ENCODE measurements around the gene INSR.

The INSR gene

DNA sequence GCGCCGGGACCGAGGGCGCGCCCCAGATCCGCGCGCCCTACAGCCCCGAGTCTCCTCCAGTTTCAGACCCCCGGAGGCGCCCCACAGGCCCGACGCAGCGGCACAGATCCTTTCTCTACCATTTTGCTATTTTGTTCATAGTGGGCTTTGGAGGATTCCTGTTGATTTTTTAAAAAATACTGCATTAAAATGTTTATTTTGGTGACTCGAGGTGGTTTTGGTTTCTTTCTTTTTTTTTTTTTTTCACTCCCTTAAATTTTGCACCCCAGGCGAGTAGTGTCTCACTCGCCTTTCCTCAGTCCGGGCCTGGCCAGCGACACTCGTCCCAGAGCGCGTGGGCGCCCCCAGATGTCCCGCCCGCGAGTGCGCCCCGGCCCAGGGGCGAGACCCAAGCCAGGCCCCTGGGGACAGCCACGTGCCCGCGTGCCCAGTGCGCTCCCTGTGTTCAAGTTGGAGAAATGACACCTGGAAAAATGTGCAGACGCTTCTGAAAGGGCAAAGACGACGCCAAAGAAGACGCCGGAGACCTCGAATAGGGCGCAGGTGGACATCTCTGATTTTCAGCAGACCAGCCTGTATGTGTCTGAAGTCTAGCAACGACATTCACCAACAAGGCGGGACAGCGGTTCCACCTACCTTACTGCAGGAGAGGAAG, 471 bp upstream of the INSR start:
- DNase-seq, result peak; percentile 75 to 92

DNA sequence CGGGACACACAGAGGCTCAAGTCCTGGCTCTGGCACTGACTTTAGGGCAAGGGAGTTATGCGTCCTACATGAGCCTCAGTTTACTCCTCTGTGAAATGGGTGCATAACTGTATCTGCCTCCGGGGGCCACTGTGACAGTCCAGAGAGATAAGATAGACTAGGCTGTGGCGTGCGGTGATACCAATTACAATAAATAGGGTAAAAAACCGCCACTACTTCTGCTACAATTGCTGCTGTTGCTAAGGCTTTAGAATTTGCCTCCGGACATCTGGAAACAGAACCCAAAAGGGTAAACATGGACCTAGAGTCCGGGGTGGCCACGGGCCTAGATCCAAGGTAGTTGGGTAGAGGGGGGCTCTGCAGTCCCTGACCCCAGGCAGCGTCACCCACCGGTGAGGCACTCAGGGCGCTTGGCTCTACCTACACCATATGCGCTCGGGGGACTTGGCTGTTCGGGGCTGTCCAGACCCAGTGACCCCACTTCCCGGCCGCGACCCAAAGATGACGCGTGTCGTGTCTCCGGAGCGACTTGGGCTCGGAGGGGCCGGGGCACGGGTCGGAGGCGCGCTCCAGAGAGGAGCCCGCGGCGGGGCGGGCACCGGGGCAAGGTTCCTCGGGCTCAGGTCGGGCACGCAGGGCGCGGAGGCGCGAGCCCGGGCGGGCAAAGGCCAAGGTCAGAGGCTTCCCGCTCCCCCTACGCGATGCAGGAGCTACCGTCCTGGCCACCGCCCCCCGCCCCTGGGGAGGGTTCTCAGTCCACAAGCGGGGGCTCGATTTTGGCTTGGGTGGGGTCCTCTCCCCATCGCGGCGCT, 1.1 kb downstream of the INSR start:
- peak in 1 of 2 experiments; percentile 19 for DNase-seq

DNA sequence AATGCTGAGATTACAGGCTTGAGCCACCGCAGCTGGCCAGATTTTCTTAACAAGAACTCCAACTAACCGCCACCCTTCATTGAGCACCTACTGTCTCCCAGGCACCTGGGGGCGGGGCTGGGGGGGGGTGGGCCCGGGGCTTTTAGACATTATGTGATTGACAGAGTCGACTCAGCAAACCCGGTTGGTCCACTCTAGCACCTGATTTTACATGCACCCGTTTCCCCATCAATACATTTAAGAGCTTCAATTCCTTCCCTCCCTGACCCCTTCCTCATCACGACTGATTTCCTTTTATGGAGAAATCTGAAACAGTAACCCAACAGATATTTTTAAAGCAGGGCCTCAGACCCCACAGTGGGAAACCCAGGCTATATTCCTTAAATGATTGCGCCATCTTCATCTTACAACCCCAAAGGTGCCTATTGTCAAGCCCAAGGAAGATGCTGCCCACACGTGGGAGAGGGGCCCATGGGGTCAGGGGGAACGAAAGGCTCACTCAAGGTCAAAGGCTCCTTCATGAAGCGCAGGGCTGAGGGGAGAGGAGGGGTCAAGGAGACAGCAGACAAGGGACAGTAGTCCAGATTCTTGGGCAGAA, 1.8 kb downstream of the INSR start:
- DNase-seq, result no peak

DNA sequence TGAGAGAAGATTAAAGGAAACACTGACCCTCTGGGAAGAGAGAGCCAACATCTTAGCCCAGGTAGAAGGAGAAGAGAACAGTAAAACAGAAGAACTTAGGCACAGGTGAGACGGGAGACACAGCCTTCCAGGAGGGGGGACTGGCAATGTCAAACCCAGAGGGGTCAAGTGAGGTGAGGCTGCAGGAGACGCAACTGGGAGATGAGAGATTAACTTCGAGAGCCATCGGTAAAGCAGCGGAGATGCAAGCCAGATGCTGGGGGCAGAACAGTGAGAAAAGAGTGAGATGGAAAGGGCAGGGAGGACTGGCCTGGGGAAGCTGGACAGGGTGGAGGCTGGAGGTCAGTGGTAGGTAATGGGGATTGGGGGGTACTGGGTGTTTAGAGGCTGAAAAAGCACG, 5.2 kb downstream of the INSR start:
- peak; percentile 48 to 76 for DNase-seq

DNA sequence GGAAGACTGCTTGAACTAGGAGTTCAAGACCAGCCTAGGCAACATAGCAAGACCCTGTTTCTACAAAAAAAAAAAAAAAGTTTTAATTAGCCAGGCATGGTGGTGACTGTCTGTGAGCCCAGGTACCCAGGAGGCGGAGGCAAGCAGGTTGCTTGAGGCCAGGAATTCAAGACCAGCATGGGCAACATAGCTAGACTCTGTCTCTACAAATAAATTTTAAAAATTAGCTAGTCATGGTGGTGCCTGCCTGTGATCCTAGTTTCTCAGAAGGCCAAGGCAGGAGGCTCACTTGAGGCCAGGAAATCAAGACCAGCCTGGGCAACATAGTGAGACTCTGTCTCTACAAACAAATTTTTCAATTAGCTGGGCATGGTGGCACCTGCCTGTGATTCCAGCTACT, 6.1 kb downstream of the INSR start:
- no peak for DNase-seq

DNA sequence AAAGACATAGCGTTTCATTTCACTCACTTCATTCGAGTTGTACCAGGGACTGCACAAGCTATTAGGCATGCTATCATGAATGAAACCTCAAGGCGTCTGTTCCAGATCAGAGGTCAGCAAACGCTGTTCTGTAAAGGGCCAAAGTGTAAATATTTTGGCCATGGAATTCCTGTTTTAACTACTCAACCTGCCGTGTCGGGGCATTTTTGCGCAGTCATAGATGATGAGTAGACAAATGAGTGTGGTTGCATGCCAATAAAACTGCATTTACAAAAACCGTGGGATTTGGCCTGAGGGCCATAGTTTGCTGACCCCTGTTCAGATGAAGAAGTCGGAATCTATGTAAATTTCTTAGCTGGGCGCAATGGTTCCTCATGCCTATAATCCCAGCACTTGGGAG, 6.5 kb downstream of the INSR start:
- DNase-seq, result no peak

DNA sequence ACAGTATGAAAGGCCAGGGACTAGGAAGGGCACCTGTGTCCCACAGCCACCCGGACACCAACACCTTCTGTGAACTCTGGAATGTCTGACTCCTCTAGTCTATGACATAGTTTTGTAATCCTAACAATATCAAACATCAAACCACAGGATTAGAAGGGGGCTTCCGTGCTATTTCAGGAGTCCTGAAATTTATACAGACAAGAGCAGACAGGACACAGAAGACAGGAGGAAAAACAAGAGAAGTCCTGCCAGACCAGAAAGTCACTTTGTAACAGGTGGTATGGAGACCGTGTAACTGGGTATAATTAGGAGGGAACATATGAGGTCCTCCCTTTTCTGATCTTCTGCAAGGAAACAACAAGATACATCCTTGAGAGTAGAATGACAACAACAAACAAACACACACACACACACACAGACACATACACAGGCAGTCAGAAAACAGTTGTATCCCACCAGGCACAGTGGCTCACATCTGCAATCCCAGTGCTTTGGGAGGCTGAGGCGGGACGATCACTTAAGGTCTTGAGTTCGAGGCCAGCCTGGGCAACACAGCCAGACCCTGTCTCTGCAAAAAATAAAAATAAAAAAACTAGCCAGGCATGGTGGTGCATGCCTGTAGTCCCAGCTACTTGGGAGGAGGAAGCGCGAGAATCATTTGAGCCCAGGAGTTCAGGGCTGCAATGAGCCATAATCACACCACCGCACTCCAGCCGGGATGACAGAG, 13.1 kb downstream of the INSR start:
- DNase-seq, result no peak

DNA sequence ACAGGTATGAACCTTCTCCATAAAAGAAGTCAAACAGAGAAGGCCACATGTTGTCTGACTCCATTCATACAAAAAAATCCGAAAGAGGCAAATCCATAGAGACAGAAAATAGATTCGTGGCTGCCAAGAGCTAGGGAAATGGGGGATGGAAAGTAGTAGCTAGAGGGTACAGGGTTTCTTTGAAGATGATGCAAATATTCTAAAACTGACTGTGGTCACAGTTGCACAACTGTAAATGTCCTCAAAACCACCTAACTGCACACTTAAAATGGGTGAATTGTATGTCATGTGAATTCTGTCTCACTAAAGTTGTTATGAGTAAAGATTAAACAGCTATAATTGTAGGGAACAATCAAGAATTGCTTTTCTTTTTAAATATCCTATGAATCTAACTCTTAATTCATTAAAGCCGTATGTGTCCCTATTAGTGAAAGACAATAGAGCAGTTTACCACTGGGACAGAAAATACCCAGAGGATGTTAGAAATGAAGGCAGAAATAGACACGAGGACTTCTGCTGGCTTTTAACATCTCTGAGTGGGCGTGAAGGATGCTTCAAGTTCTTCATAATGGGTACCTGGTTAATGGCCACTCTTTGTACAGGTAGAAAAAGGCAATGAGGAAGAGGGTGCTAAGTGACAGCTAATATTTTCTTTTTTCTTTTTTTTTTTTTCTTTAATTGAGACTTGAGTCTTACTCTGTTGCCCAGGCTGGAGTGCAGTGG, 21.2 kb downstream of the INSR start:
- no peak for DNase-seq

DNA sequence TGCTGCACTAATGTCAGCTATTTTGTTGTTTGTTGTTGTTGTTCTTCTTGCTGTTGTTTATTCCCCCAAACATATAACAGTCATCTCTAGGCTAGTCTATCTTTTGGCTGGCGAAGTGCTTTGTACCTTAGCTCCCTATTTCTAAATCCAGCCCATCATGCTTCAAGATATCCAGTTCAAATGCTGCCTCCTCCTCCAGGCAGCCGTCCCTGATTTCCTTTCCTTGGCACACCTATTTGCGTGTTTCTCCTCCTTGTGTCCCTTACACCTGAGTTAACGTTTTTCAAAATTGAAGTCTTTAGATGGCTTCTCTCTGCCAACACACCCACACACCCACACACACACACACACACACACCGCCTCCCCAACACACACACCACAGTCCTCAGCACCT, 25.5 kb downstream of the INSR start:
- DNase-seq, result no peak

DNA sequence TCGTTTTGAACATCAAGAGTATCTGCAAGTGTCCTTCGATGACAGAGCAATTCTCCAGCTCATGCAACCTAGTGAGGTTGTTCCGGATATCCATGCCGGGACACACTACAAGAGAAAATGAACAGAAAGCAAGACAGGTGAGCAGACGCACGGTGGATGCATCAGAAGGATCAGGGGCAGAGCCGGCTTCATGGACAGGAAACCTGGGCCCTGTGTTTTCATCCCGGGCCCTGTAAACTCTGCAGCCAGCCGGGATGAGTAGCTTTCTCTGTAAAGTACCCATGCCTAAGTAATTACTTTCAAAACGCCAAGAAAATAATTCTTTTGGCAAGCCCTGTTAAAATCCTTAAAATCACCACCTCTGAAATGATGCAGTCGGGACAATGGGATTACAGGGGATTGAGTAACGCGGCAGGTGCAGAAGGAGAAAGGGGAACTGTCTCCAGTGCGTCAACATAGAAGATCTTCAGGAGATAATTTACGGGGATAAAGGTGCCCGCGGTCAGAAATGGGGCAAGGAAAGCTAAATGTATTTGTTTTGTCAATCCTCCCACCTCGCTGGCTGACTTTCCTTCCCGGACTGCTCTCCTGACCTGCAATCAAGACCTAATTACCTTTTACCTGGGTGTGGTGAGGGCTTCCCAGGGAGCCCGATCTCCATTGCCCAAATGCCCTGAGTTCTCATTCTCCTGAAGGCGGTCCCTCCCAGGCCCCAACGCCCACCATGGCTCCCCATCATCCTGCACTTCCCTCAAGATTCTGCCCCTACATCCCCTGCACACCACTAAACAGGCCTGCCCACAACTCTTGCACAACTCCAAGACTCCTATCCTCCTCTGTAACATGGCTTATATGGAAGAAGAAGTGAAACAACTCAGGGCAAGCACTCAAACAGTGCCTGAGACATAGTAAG, 26.2 kb downstream of the INSR start:
- DNase-seq, result no peak

DNA sequence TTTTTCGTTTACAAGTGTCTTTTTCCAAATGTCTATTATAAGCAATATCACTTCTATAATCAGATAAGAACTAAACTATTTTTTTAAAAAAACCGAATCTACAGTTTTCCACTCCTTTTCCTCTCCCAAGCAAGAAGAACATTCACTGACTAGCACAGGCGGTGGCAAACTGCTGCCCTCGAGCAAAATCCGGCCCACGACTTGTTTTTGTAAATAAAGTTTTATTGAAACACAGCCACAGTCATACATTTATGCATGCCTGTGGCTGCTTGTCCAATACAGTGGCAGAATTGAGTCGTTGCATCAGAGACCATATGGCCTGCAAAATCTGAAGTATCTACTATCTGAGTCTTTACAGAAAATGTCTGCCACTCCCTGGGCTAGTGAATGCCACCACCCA, 27.4 kb downstream of the INSR start:
- peak in 1 of 2 experiments; percentile 14 for DNase-seq

DNA sequence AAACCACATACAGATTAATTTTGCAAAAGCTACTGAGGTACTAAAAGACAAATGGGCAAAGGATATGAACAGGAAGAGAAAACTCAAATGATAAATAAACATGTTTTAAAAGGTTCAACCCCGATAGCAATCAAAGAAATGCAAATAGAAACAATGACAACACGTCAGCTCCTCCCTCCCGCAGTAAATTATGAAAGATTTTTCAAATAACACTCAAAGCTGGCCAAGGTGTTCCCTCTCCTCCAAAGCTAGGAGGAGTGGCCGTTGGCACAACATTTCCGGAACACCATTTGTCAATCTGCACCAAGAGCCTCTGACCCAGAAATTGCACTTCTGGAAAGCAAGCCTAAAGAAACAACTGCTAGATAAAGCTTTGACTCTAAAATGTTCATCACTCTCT, 28.3 kb downstream of the INSR start:
- DNase-seq, result no peak

DNA sequence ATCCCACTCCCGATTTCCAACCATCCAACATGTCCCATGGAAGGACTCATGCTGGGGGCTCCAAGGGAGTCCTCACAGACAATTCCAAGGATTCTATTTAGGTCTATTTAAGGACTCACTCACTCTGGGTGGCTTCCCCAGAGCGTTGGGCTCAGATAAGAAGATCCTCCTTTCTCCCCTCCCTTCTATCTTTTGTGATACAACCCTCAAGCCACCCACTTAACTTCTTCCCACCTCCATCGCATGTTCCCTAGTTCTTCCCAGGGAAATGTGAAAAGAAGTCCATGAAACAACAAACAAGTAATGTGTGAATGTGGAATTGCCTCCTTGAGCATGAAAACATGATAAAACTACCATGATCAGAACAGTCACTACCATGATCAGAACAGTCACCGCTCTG, 29.4 kb downstream of the INSR start:
- no peak for DNase-seq

DNA sequence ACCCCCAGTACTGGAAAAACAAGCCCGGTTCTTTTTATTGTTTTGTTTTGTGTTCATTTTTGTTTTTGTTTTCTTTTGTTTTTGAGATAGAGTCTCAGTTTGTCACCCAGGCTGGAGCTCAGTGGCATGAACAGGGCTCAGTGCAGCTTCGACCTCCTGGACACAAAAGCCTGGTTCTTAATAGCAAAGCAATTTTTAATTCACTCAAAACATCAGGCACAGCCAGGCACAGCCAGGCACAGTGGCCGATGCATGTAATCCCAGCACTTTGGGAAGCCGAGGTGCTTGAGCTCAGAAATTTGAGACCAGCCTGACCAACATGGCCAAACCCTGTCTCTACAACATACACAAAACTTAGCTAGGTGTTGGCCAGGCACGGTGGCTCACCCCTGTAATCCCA, 30.7 kb downstream of the INSR start:
- DNase-seq, result no peak

DNA sequence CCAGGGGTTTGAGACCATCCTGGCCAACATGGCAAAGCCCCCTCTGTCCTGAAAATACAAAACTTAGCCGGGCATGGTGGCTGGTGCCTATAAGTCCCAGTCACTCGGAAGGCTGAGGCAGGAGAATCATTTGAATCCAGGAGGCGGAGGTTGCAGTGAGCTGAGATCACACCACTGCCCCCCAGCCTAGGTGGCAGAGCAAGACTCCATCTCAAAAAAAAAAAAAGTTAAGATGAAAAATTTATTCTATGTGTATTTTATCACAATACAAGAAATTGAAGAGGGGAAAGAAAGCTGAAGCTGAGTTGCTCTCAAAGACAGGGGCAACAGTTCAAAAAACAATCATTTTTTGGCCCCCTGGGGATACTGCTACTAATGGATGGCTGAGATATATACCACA, 31.1 kb downstream of the INSR start:
- no peak for DNase-seq

DNA sequence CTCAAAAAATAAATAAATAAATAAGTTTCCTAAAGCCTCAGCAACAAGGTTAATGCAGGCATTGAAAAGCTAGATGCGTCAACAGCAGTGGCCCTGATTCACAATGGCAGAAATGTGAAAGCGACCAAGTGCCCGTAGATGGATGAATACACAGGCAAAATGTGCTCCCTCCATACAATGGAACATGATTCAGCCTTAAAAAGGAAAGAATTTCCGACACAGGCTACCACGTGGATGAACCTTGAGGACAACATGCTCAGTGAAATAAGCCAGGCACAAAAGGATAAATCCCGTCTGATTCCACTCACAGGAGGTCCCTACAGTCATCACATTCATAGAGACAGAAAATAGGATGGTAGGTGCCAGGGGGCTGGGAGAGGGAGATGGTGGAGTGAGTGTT, 31.7 kb downstream of the INSR start:
- no peak for DNase-seq

DNA sequence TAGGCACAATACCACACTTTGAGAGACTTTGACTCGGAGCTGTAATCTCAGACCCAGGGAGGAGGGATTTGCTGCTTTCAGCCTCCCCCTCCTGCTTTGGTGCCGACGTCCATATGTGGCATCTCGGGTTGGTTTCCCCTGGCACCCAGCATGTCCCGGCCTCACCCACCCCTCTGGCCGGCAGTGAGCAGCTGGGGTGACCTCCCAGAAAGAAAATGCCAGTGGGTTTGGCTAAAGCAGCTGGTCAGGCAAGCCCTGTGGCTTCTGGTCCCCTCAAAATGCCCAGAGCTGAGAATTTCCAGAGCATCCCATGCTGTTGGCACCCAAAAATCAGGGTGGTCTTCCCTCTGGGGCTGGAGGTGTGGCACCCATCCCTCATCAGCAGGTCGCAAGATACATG, 34.1 kb downstream of the INSR start:
- DNase-seq, result no peak

DNA sequence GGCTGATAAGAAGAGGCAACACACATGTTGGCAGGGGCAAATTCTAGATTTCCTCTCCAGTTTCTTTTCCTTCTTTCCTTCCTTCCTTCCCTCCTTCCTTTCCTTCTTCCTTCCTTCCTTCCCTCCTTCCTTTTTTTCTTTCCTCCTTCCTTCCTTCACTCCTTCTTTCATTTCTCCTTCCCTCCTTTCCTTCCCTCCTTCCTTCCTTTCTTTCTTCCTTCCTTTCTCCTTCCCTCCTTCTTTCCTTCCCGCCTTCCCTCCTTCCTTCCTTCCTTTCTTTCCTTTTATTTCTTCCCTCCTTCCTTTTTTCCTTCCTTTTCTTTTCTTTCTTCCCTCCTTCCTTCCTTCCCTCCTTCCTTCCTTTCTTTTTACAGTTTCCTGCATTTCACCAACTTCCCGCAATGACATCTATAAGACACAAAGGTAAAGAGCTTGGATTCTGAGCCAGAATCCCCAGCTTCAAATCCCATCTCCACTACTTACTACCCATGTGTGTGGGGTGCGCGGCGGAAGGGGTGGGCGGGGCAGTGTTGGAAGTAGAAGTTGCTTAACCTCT, 35.3 kb downstream of the INSR start:
- DNase-seq, result no peak

DNA sequence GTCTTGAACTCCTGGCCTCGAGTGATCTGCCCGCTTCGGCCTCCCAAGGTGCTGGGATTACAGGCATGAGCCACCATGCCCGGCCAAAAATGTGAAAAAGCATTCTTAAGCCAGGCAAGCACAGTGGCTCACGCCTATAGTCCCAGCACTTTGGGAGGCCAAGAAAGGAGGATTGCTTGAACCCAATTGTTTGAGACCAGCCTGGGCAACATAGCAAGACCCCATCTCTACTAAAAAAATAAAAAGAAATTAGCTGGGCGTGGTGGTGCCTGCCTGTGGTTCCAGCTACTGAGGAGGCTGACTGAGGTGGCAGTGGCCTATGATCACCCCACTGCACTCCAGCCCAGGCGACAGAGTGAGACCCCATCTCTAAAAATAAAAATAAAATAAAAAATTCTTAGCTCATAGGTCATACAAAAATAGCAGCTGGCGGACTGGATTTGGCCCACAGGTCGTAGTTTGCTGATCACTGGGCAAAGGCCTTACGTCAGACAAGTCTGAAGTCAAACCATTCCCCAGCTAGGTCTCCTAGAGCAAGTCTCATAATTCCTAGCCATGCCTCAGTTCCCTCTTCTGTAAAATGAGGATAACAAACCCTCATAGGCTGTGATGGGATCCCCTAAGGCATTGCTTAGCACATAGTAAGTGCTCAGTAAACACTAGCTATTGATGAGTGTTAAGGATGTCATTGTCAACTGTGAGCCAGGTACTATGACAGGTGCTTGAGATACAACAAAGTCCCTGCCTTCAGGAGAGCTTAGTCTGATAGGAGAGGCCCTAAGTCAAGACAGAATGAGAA, 36.0 kb downstream of the INSR start:
- DNase-seq, result no peak

All from NCI-H524 (cell line).